Erythroblast (primary cell): ENCODE measurements around the gene RREB1.

ENCODE experiments used
- GATA1 ChIP-seq: IDR thresholded peaks from 2 replicates; pipeline ENCODE4 v1.6.1; 2011; ENCODE audit warnings: low read depth, mild to moderate bottlenecking, control low read depth, low read length, moderate library complexity
- POLR2A ChIP-seq: IDR thresholded peaks from 2 replicates; pipeline ENCODE4 v1.6.1; 2011; ENCODE audit warnings: mild to moderate bottlenecking, low read length

DNA sequence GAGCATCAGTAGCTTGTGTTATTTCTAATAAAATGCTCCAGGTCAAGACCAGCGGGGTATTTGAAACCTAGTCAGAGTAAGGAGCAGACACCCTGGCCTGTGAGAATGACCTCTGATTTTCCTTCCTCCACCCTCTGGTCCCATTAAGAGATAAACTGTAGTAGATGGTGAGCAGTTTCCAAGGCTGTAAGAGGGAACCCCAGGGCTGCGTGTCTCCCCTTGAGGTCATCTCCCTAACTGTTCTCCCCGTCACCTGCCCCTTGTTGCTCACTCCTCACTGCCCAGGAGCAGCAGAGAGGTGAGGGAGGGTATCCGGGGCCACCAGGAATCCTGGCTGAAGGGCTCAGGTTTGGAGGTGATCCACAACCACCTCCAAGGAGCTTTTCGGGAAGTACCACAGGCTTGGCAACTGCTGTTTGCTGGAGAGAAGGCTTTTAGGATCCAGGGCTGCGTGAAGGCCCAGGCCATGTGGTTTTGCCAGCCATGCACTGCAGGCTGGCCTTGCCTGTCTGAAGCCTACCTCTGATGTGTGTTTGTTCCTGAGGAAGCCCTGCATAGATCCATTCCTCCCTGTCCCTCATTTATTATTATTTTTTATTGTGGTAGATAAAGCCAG is 62.5 kb downstream of the RREB1 start:
- TF ChIP-seq POLR2A (no peak), GATA1 (no peak)
